ENCODE data around the gene F12.
A peak's percentile ranks its signal among the peaks of the same experiment; 100 is the strongest.

Gene F12

GRCh38 chr5:177403102-177403791 is 6.1 kb downstream of the F12 start:
- peak; percentile 68 for DNase-seq (ENCODE audit: low read depth)
- TF ChIP-seq MAX (IDR thresholded peaks at IDR 0.05; ENCODE audit: low read depth, low read length): no peak; the same call in 1 of the 2 replicates
- no peak for TF ChIP-seq CTCF (IDR thresholded peaks at IDR 0.05; ENCODE audit: low read depth, low read length)
- no peak for TF ChIP-seq MYC (IDR thresholded peaks at IDR 0.05; ENCODE audit: low read depth, low read length)
- TF ChIP-seq POLR2A (IDR thresholded peaks at IDR 0.05; ENCODE audit: extremely low read depth, insufficient read length): no peak
- H3K4me3 ChIP-seq (ENCODE audit: low read depth, low read length): peak overlapping the region; percentile 28

- no peak overlapping the region for H3K4me3 ChIP-seq (ENCODE audit: low read depth, low read length)
- no peak for TF ChIP-seq POLR2A (IDR thresholded peaks at IDR 0.05; ENCODE audit: extremely low read depth, insufficient read length)
- TF ChIP-seq MYC (IDR thresholded peaks at IDR 0.05; ENCODE audit: low read depth, low read length): no peak
- TF ChIP-seq MAX (IDR thresholded peaks at IDR 0.05; ENCODE audit: low read depth, low read length): no peak
- no peak for TF ChIP-seq CTCF (IDR thresholded peaks at IDR 0.05; ENCODE audit: low read depth, low read length)
- peak; percentile 46 for DNase-seq (ENCODE audit: low read depth)
Observed at GRCh38 chr5:177402271-177403043, 6.9 kb downstream of the F12 start.

- no peak within 1 kb of the TSS for H3K4me3 ChIP-seq (ENCODE audit: low read depth, low read length)
- DNase-seq (ENCODE audit: low read depth): no peak
- TF ChIP-seq MAX (IDR thresholded peaks at IDR 0.05; ENCODE audit: low read depth, low read length) (no peak), CTCF (IDR thresholded peaks at IDR 0.05; ENCODE audit: low read depth, low read length) (no peak), MYC (IDR thresholded peaks at IDR 0.05; ENCODE audit: low read depth, low read length) (no peak), POLR2A (IDR thresholded peaks at IDR 0.05; ENCODE audit: extremely low read depth, insufficient read length) (no peak)
Observed at GRCh38 chr5:177399997-177400868, 9.1 kb downstream of the F12 start, which contains the start of gene PFN3. Gene PFN3, minus strand, starts transcription at chr5:177400661. Its CDS starts 85 bp downstream, at chr5:177400576.

- TF ChIP-seq MYC (IDR thresholded peaks at IDR 0.05; ENCODE audit: low read depth, low read length) (no peak), MAX (IDR thresholded peaks at IDR 0.05; ENCODE audit: low read depth, low read length) (no peak), CTCF (IDR thresholded peaks at IDR 0.05; ENCODE audit: low read depth, low read length) (no peak), POLR2A (IDR thresholded peaks at IDR 0.05; ENCODE audit: extremely low read depth, insufficient read length) (no peak)
- DNase-seq (ENCODE audit: low read depth): no peak
- no peak overlapping the region for H3K4me3 ChIP-seq (ENCODE audit: low read depth, low read length)
Observed at GRCh38 chr5:177397875-177398390, 11.4 kb downstream of the F12 start.

GRCh38 chr5:177396807-177397206 is 12.6 kb downstream of the F12 start:
- TF ChIP-seq MAX (IDR thresholded peaks at IDR 0.05; ENCODE audit: low read depth, low read length) (no peak), POLR2A (IDR thresholded peaks at IDR 0.05; ENCODE audit: extremely low read depth, insufficient read length) (no peak), MYC (IDR thresholded peaks at IDR 0.05; ENCODE audit: low read depth, low read length) (no peak), CTCF (IDR thresholded peaks at IDR 0.05; ENCODE audit: low read depth, low read length) (no peak)
- H3K4me3 ChIP-seq (ENCODE audit: low read depth, low read length): no peak overlapping the region
- no peak for DNase-seq (ENCODE audit: low read depth)

Measured in NB4 (cell line).